Measurements from ENCODE around the gene SLC4A4.

Gene SLC4A4

DNA sequence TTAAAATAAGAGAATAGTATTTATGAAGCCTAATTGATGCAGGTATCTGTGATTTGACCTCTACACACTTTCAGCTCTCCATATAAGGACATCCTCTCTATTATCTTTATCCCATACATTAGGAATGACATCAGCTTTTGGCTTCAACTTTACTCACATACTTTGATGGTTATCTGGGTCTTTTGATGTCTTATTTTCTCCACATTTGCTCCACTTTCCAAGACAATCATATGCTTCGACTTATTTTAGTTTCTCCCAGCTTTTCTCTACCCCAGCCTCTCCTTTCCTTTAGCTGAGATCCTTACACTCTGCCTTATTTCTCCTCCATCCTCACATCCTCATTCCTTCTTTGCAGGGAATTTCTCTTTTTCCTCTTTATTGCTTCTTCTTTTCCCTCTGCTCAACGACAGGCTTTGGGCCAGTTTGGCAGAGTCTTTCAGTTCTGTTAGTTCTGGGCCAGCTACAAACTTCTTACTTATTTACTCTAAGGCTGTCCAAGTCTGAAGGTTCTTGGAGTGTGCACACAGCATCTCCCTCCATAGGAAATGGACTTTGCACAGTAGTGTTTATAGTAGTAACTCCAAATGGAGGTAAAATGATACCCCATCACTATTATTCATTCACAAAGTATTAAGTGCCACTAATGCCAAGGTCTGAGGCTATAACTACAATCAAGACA, 50.5 kb downstream of the SLC4A4 start:
- Histone ChIP-seq H3K4me3 (ENCODE audit: insufficient read depth in 1 of 2, low read depth in 1 of 2, low read length in 2 of 2) (no peak overlapping the region), H3K14ac (ENCODE audit: low read length in 2 of 2) (no peak overlapping the region), H2BK120ac (ENCODE audit: low read depth, low read length) (no peak overlapping the region), H3K36me3 (ENCODE audit: control insufficient read depth in 1 of 2, insufficient read depth in 2 of 2, low read depth in 1 of 2, low read length in 2 of 2) (no peaks in the 10 kb centered on the region), H3K4me2 (ENCODE audit: low read length, poor library complexity, severe bottlenecking) (no peak overlapping the region), H2AFZ (ENCODE audit: low read depth, low read length) (no peak overlapping the region), H3K23ac (ENCODE audit: low read length in 2 of 2) (no peak overlapping the region), H2AK5ac (ENCODE audit: low read length, severe bottlenecking) (no peak overlapping the region), H4K8ac (ENCODE audit: low read length) (no peak overlapping the region), H4K91ac (ENCODE audit: low read length) (no peak overlapping the region), H2BK12ac (ENCODE audit: low read length in 2 of 2) (no peak overlapping the region), H3K4ac (ENCODE audit: low read depth in 1 of 2, low read length in 2 of 2) (no peak overlapping the region), H3K27ac (ENCODE audit: low read length, poor library complexity, severe bottlenecking) (peak overlapping the region; percentile 29), H3K18ac (ENCODE audit: low read depth in 1 of 2, low read length in 2 of 2) (no peak overlapping the region), H3K27me3 (ENCODE audit: control insufficient read depth in 1 of 2, insufficient read depth in 1 of 2, low read length in 2 of 2) (no peaks in the 10 kb centered on the region), H3K9me3 (ENCODE audit: control insufficient read depth, low read length) (no peaks in the 10 kb centered on the region), H2BK15ac (ENCODE audit: low read depth, poor library complexity, severe bottlenecking) (no peak overlapping the region), H3K4me1 (ENCODE audit: control insufficient read depth, insufficient read depth, low read depth, low read length) (peaks cover 2% of the 10 kb centered on the region), H2BK5ac (ENCODE audit: low read depth, low read length, poor library complexity, severe bottlenecking) (no peak overlapping the region), H3K79me1 (replicated peaks; ENCODE audit: low read length, poor library complexity, severe bottlenecking) (no peaks in the 10 kb centered on the region), H3K9ac (ENCODE audit: low read length) (no peak overlapping the region)
- WGBS: 93% methylated on average over 2 of the region's 2 CpGs
- DNase-seq: no peak

DNA sequence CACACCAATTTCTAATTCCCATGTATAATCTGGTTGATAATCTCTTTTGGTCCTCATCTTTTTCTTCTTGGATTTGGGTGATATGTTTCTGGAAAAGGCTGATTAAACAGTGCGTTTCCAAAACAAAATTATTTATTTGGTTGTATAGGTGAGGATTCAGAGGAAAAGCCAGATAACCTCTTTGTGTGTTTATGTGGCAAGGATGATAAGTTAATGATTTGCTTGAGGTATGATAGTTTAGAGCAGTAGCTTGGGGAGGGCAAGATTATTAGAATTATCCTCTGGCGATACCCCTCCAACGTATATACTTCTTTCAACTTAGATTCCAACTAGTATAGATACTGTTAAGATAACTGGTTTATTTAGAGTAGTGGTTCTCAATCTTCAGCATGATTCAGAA, 53.3 kb downstream of the SLC4A4 start:
- no peaks in the 10 kb centered on the region for H3K9me3 ChIP-seq (ENCODE audit: control insufficient read depth, low read length)
- H3K4me3 ChIP-seq (ENCODE audit: insufficient read depth in 1 of 2, low read depth in 1 of 2, low read length in 2 of 2): no peak overlapping the region
- H3K4me2 ChIP-seq (ENCODE audit: low read length, poor library complexity, severe bottlenecking): no peak overlapping the region
- WGBS: 100% methylated on average over 1 of the region's 3 CpGs
- no peak overlapping the region for H3K23ac ChIP-seq (ENCODE audit: low read length in 2 of 2)
- no peak overlapping the region for H3K9ac ChIP-seq (ENCODE audit: low read length)
- no peaks in the 10 kb centered on the region for H3K36me3 ChIP-seq (ENCODE audit: control insufficient read depth in 1 of 2, insufficient read depth in 2 of 2, low read depth in 1 of 2, low read length in 2 of 2)
- no peak overlapping the region for H2BK12ac ChIP-seq (ENCODE audit: low read length in 2 of 2)
- no peak overlapping the region for H3K14ac ChIP-seq (ENCODE audit: low read length in 2 of 2)
- H2BK15ac ChIP-seq (ENCODE audit: low read depth, poor library complexity, severe bottlenecking): no peak overlapping the region
- H4K8ac ChIP-seq (ENCODE audit: low read length): no peak overlapping the region
- no peak overlapping the region for H2BK120ac ChIP-seq (ENCODE audit: low read depth, low read length)
- no peak overlapping the region for H3K18ac ChIP-seq (ENCODE audit: low read depth in 1 of 2, low read length in 2 of 2)
- no peak overlapping the region for H4K91ac ChIP-seq (ENCODE audit: low read length)
- no peak overlapping the region for H2BK5ac ChIP-seq (ENCODE audit: low read depth, low read length, poor library complexity, severe bottlenecking)
- H2AFZ ChIP-seq (ENCODE audit: low read depth, low read length): no peak overlapping the region
- no peak overlapping the region for H3K4ac ChIP-seq (ENCODE audit: low read depth in 1 of 2, low read length in 2 of 2)
- DNase-seq: no peak
- H3K27ac ChIP-seq (ENCODE audit: low read length, poor library complexity, severe bottlenecking): no peak overlapping the region
- peaks cover 4% of the 10 kb centered on the region for H3K79me1 ChIP-seq (replicated peaks; ENCODE audit: low read length, poor library complexity, severe bottlenecking)
- no peak overlapping the region for H2AK5ac ChIP-seq (ENCODE audit: low read length, severe bottlenecking)
- no peaks in the 10 kb centered on the region for H3K27me3 ChIP-seq (ENCODE audit: control insufficient read depth in 1 of 2, insufficient read depth in 1 of 2, low read length in 2 of 2)
- peaks cover 2% of the 10 kb centered on the region for H3K4me1 ChIP-seq (ENCODE audit: control insufficient read depth, insufficient read depth, low read depth, low read length)

DNA sequence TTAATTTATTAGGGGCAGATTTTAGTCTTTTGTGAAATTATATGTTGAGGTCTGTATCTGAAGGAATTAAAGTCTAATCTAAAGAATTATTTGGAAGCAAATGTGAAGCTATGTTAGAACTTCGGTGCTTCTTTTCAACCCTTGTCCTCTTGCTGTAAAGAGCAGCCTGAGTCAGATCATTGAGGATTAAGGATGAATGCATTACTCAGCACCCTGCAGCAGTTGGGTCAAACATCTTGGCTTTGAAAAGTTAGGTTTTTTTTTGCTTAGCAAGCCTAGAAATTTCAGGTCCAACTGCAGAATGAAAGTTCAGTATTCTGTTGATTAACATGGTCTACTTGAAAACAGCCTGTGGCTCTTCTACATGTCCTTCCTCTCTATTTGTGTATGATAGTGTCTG, 57.6 kb downstream of the SLC4A4 start:
- no peak overlapping the region for H2BK120ac ChIP-seq (ENCODE audit: low read depth, low read length)

GRCh38 chr4:71400810-71401209, 62.0 kb downstream of the SLC4A4 start:
- Histone ChIP-seq H2AFZ (ENCODE audit: low read depth, low read length) (no peak overlapping the region), H3K9ac (ENCODE audit: low read length) (no peak overlapping the region), H3K23ac (ENCODE audit: low read length in 2 of 2) (no peak overlapping the region), H3K27me3 (ENCODE audit: control insufficient read depth in 1 of 2, insufficient read depth in 1 of 2, low read length in 2 of 2) (no peaks in the 10 kb centered on the region), H3K9me3 (ENCODE audit: control insufficient read depth, low read length) (no peaks in the 10 kb centered on the region), H3K27ac (ENCODE audit: low read length, poor library complexity, severe bottlenecking) (no peak overlapping the region), H3K4me2 (ENCODE audit: low read length, poor library complexity, severe bottlenecking) (no peak overlapping the region), H2BK5ac (ENCODE audit: low read depth, low read length, poor library complexity, severe bottlenecking) (no peak overlapping the region), H3K4ac (ENCODE audit: low read depth in 1 of 2, low read length in 2 of 2) (no peak overlapping the region), H2BK12ac (ENCODE audit: low read length in 2 of 2) (no peak overlapping the region), H3K36me3 (ENCODE audit: control insufficient read depth in 1 of 2, insufficient read depth in 2 of 2, low read depth in 1 of 2, low read length in 2 of 2) (no peaks in the 10 kb centered on the region), H2BK15ac (ENCODE audit: low read depth, poor library complexity, severe bottlenecking) (no peak overlapping the region), H3K79me1 (replicated peaks; ENCODE audit: low read length, poor library complexity, severe bottlenecking) (peaks cover 2% of the 10 kb centered on the region), H4K91ac (ENCODE audit: low read length) (no peak overlapping the region), H3K14ac (ENCODE audit: low read length in 2 of 2) (no peak overlapping the region), H3K18ac (ENCODE audit: low read depth in 1 of 2, low read length in 2 of 2) (no peak overlapping the region), H3K4me3 (ENCODE audit: insufficient read depth in 1 of 2, low read depth in 1 of 2, low read length in 2 of 2) (no peak overlapping the region), H2AK5ac (ENCODE audit: low read length, severe bottlenecking) (no peak overlapping the region), H3K4me1 (ENCODE audit: control insufficient read depth, insufficient read depth, low read depth, low read length) (peaks cover 2% of the 10 kb centered on the region), H2BK120ac (ENCODE audit: low read depth, low read length) (no peak overlapping the region), H4K8ac (ENCODE audit: low read length) (no peak overlapping the region)
- no peak for DNase-seq

More for the DNA sequence above, 57.6 kb downstream of the SLC4A4 start:
- Histone ChIP-seq H3K23ac (ENCODE audit: low read length in 2 of 2) (no peak overlapping the region), H3K27me3 (ENCODE audit: control insufficient read depth in 1 of 2, insufficient read depth in 1 of 2, low read length in 2 of 2) (no peaks in the 10 kb centered on the region), H3K36me3 (ENCODE audit: control insufficient read depth in 1 of 2, insufficient read depth in 2 of 2, low read depth in 1 of 2, low read length in 2 of 2) (no peaks in the 10 kb centered on the region), H2AK5ac (ENCODE audit: low read length, severe bottlenecking) (no peak overlapping the region), H3K4me1 (ENCODE audit: control insufficient read depth, insufficient read depth, low read depth, low read length) (peaks cover 2% of the 10 kb centered on the region), H2BK12ac (ENCODE audit: low read length in 2 of 2) (no peak overlapping the region), H3K4me3 (ENCODE audit: insufficient read depth in 1 of 2, low read depth in 1 of 2, low read length in 2 of 2) (no peak overlapping the region), H4K8ac (ENCODE audit: low read length) (no peak overlapping the region), H3K9me3 (ENCODE audit: control insufficient read depth, low read length) (no peaks in the 10 kb centered on the region), H3K14ac (ENCODE audit: low read length in 2 of 2) (no peak overlapping the region), H3K4me2 (ENCODE audit: low read length, poor library complexity, severe bottlenecking) (no peak overlapping the region), H3K4ac (ENCODE audit: low read depth in 1 of 2, low read length in 2 of 2) (no peak overlapping the region), H3K79me1 (replicated peaks; ENCODE audit: low read length, poor library complexity, severe bottlenecking) (peaks cover 4% of the 10 kb centered on the region), H2AFZ (ENCODE audit: low read depth, low read length) (no peak overlapping the region), H2BK5ac (ENCODE audit: low read depth, low read length, poor library complexity, severe bottlenecking) (no peak overlapping the region), H4K91ac (ENCODE audit: low read length) (no peak overlapping the region), H3K18ac (ENCODE audit: low read depth in 1 of 2, low read length in 2 of 2) (no peak overlapping the region), H3K27ac (ENCODE audit: low read length, poor library complexity, severe bottlenecking) (no peak overlapping the region), H3K9ac (ENCODE audit: low read length) (peak overlapping the region; percentile 15), H2BK15ac (ENCODE audit: low read depth, poor library complexity, severe bottlenecking) (no peak overlapping the region)
- DNase-seq: peak; percentile 54
- 81% methylated on average over 1 of the region's 1 CpG for WGBS

All from mesenchymal stem cell (in vitro differentiated cells and primary cell).